IPS DF 19.7 (cell line): ENCODE measurements around the gene CACNA1S.

Experiments
- DNase-seq: peaks from one replicate; pipeline ENCODE4 v3.0.0-alpha.2; 2013; ENCODE audit warnings: low read depth, low spot score

The CACNA1S gene

DNA sequence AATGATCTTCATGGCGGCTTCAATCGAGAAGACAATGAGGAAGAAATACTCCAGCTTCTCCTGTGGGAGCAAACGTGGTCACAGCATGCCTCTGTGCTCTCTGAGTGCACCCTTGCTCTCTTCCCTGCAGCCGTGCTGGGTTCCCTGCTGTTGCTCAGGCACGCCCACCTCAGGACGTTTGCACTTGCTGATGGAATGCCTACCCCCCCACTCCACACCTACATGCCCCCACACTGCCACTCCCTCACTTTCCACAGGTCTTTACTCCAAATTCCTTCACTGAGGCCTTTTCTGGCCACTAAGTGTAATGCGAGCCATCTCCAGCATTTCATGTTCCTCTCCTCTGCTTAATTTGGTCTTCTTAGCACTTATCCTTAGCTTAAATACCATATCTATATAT, 18.3 kb downstream of the CACNA1S start:
- DNase-seq: no peak

DNA sequence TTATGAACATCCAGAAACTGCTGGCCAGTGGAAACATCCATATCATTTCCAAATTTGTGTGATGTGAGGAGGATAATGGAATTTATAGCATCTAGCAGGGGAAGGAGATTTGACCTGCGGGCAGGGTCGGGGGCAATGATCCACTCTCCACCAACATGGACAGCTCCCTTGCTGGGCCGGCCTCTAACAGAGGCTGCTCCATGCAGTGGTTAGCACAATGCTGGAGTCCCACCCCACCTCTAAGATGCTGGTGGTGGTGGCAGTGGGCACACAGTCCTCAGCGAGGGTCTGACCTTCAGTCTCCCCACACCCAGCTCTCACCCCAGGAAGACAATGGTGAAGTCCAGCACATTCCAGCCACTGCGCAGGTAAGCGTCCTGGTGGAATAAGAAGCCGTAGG, 18.7 kb downstream of the CACNA1S start:
- no peak for DNase-seq

DNA sequence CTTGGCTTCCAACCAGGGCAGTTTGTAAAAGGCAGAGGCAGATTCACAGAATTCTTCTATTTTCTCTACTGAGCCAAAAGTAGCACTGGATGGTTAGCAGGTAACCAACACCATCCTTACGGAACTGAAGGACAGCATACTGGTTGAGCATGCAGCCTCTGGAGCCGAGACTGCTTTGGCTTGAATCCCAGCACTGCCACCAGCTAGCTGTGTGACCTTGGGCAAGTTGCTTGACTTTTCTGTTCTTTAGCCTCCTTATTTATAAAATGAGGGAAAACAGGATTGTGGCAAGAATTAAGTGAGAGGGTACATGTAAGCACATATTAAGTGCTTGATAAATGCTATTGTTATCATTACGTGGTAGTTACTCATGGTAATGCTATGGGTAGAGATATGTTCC, 19.5 kb downstream of the CACNA1S start:
- no peak for DNase-seq

- DNase-seq: no peak
Observed at GRCh38 chr1:201091256-201091655, 21.0 kb downstream of the CACNA1S start.

GRCh38 chr1:201090541-201090940, 21.7 kb downstream of the CACNA1S start:
- no peak for DNase-seq

DNA sequence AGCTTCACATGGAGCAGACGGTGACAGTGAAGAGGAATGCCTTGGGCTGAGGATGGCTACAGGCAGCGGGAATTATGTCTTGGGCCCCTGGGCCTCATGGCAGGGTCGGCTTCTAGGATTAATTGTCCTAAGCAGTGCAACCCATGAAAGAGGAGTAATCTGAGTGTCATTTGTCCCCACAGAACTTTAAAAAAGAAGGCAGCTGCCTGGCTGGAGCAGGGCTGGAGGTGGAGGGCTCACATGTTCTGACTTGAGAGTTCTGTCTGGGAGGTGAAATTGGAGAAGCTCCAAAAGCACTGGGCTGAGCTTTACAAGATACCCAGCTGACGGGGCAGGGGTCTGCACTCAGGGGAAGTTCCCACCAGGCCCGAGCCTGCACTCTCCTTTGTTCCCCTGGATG, 22.6 kb downstream of the CACNA1S start:
- no peak for DNase-seq

DNA sequence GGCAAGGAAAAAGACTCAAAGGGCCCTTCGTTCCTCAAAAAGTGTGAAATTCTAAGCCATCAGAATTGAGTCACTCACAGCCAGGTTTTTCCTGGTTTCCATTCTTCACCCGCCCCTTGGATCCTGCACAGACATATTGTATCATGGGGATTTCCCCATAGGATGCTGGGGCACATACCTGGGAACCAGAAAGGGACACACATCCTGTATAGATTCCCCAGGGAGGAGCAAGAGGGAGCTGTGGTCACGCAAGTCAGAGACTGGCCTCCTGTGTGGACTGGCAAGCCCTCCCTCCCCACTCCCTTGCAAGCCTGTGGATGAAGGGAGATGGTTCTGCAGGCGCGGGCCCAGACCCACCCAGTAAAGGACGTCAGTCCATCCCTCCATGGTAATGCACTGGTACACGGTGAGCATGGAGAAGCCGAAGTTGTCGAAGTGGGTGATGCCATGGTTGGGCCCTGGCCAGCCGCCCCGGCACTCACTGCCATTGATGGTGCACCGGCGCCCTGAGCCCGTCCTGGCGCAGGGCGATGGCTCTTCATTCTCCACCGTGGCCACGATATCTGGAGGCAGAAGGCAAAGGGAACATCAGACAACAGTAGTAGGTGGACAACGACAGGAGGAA, 23.2 kb downstream of the CACNA1S start:
- DNase-seq: no peak

DNA sequence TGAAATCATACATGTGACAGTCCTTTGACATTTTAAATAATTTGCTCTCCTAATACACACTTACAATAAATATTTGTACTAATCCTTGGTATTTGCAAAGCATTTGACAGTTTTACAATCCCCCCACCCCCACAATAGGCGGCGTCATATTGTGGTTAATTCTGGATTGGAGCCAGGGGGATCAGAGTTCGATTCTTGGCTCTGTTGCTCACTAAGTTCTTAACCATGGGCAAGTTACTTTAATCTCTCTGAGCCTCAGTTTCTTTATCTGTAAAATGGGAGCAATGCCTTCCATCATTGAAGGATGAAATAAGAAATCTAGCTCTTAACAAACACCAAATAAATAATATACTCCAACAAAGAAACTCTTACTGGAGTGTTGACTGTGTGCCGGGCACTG, 23.8 kb downstream of the CACNA1S start:
- DNase-seq: no peak

- no peak for DNase-seq
Observed at GRCh38 chr1:201085902-201086735, 26.1 kb downstream of the CACNA1S start.

DNA sequence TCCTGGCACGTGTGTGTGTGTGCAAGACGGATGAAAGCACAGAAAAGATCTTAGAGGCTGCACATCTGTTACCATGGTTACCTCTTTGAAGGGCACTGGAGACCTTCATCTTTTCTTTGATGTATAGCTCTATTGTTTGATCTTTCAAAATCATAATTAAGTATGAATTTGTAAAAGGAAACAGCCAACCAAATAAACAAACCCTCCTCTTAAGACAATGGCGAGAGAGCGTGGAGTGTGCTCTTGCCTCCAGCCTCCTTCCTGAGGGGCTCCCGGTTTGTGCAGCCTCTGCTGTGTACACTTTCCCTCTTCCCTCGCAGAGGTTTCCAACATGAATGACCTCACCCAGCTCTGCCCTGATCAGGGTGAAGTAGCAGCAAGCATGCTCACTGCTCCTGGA, 27.9 kb downstream of the CACNA1S start:
- DNase-seq: no peak

- DNase-seq: no peak
Observed at GRCh38 chr1:201083741-201084140, 28.5 kb downstream of the CACNA1S start.

- no peak for DNase-seq
Observed at GRCh38 chr1:201080135-201080534, 32.1 kb downstream of the CACNA1S start.

DNA sequence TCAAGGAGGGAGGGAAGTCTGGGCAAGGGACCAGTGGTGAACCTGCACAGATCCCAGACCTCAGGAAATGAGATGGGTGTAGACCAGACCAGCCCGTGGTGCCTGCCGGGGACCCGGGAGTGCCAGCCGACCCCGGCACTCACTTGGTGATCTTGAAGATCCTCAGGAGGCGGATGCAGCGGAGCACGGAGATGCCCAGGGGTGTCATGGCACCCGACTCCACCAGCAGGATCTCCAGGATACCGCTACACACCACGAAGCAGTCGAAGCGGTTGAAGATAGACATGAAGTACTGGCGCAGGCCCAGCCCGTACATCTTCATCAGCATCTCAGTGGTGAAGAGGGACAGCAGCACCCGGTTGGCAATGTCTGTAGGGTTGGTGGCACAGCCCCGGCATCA, 34.5 kb downstream of the CACNA1S start:
- no peak for DNase-seq

- DNase-seq: no peak
Observed at GRCh38 chr1:201077116-201077515, 35.1 kb downstream of the CACNA1S start.

DNA sequence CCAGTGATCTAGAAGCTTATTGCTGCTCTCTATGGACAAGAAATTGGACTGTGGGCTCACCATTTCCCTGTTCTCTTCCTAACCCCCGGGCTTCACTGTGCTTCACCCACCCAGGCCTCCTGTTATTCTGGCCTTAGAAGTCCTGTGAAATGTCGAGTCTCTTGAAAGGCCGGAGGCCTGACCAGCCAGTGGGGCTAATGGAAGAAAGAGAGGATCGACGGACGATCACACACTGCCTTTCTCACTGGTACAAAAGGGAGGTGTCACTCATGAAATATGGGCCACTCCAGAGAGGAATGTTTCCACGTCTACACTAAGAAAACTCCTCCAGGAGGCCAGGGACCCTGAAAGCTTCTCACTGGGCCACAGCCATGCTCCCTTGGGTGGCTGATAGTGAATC, 36.1 kb downstream of the CACNA1S start:
- DNase-seq: no peak

- DNase-seq: no peak
Observed at GRCh38 chr1:201074018-201074417, 38.2 kb downstream of the CACNA1S start.

DNA sequence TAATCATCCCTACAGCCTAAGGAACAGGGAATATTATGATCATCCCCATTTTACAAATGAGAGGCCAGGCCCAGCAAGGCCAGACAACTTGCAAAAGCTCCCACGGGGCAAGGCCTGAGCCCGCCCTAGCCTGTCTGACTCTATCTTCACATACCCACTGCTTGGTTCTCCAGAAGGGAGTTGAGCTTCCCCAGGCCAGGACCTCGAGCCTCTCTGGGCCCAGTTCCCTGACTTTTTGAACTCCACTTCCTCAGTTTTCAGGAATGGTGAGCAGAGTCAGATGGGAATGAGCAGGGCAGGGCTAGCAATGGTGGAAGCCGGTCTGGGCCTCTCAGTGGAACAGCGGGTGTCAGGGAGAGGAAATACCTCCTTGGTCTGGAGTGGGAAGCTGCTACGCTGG, 39.3 kb downstream of the CACNA1S start:
- no peak for DNase-seq

DNA sequence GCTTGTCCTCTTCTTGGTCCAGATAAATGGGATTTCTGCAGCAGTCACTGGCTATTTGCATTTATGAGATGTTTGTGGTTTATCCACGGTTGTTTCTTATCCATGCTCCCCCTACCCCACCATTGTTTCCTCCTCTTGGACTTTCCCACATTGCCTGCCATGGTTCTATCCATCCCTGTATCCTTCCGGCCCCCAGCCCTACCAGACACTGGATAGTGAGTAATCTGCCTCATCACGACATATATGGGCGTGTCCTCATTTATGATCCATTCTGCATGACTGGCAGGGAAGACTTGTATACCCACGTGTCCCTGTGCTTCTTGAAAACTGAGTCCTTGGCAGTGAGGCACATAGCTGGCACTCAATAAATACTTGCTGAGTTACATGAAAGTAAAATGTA, 40.1 kb downstream of the CACNA1S start:
- no peak for DNase-seq

GRCh38 chr1:201069636-201070035, 42.6 kb downstream of the CACNA1S start:
- no peak for DNase-seq

GRCh38 chr1:201068976-201069375, 43.2 kb downstream of the CACNA1S start:
- no peak for DNase-seq

GRCh38 chr1:201066986-201067385, 45.2 kb downstream of the CACNA1S start:
- no peak for DNase-seq

GRCh38 chr1:201065686-201066085, 46.5 kb downstream of the CACNA1S start:
- no peak for DNase-seq

- no peak for DNase-seq
Observed at GRCh38 chr1:201064806-201065205, 47.4 kb downstream of the CACNA1S start.
